Measurements from ENCODE around the gene SKAP1. TPM values are rescaled to one million over a fixed set of nuclear protein-coding genes. Genes with fewer than 3 reads are reported as not detected.

Gene SKAP1
- total and polyA plus RNA-seq, 11 donors = 0.25 to 5.3 (median 0.38) TPM; not detected in 6

- intact Hi-C loops (cut with DNase I) = loop anchor here in 2 of 10 donors (5.0 kb wide), 2 partner anchors 194 to 354 kb away; partner anchors contain the start of gene HOXB8 (in 1 of the 2)
- peak in 10 of 12 donors; percentile 7 to 58 (median 34) for TF ChIP-seq CTCF (IDR thresholded peaks at IDR 0.05)
- no peak for TF ChIP-seq POLR2A (IDR thresholded peaks at IDR 0.05)
- 59 to 85% (median 76%) methylated on average over 2 of the region's 2 CpGs for WGBS, 4 donors
- DNase-seq (no peak), ATAC-seq (no peak)
- peaks cover 0 to 6% (median 0%) of the 10 kb centered on the region in 9 donors for H3K27me3 ChIP-seq
- H3K4me1 ChIP-seq = peaks cover 0 to 5% (median 0%) of the 10 kb centered on the region in 12 donors
- H3K36me3 ChIP-seq = no peaks in the 10 kb centered on the region
- H3K4me3 ChIP-seq = no peak overlapping the region
- no peak overlapping the region for H3K27ac ChIP-seq
- H3K9me3 ChIP-seq = no peaks in the 10 kb centered on the region
Measured at GRCh38 chr17:48262982-48263730, 166.9 kb downstream of the SKAP1 start.

GRCh38 chr17:48261297-48261880, 168.6 kb downstream of the SKAP1 start:
- TF ChIP-seq POLR2A (IDR thresholded peaks at IDR 0.05) (no peak), CTCF (IDR thresholded peaks at IDR 0.05) (peak in 9 of 12 donors; percentile 8 to 44 (median 26))
- no peak overlapping the region for H3K27ac ChIP-seq
- intact Hi-C loops (cut with DNase I) = loop anchor here in 2 of 10 donors (5.0 kb wide), 2 partner anchors 196 to 356 kb away; partner anchors contain the start of gene HOXB8 (in 1 of the 2)
- peaks cover 0 to 5% (median 0%) of the 10 kb centered on the region in 12 donors for H3K4me1 ChIP-seq
- peak in 3 of 4 donors; percentile 46 to 57 (median 55) for ATAC-seq
- peak in 3 of 5 donors; percentile 20 to 29 (median 25) for DNase-seq
- H3K27me3 ChIP-seq = peaks cover 0 to 14% (median 0%) of the 10 kb centered on the region in 9 donors
- no peaks in the 10 kb centered on the region for H3K9me3 ChIP-seq
- WGBS, 4 donors = 51 to 65% (median 53%) methylated on average over 5 of the region's 5 CpGs
- H3K36me3 ChIP-seq = no peaks in the 10 kb centered on the region
- H3K4me3 ChIP-seq = no peak overlapping the region

- H3K27me3 ChIP-seq = peaks cover 0 to 26% (median 2%) of the 10 kb centered on the region in 9 donors
- H3K4me3 ChIP-seq = no peak overlapping the region
- WGBS, 4 donors = 36 to 56% (median 51%) methylated on average over 3 of the region's 3 CpGs
- H3K4me1 ChIP-seq = no peaks in the 10 kb centered on the region
- H3K27ac ChIP-seq = no peak overlapping the region
- no peaks in the 10 kb centered on the region for H3K9me3 ChIP-seq
- intact Hi-C loops (cut with DNase I) = loop anchor here in 4 of 10 donors (5.0 to 10.0 kb wide), 3 partner anchors 45 to 358 kb away; partner anchors contain the start of gene HOXB8 (in 1 of the 4)
- DNase-seq = no peak
- no peak for ATAC-seq
- H3K36me3 ChIP-seq = no peaks in the 10 kb centered on the region
- TF ChIP-seq POLR2A (IDR thresholded peaks at IDR 0.05) (no peak), CTCF (IDR thresholded peaks at IDR 0.05) (peak in 10 of 12 donors; percentile 26 to 60 (median 43))
Measured at GRCh38 chr17:48259694-48260291, 170.2 kb downstream of the SKAP1 start.

All from heart left ventricle (tissue), 16 donors.